GM21381 (cell line): ENCODE data around the gene GPR63.
A peak's percentile ranks its signal among the peaks of the same experiment; 100 is the strongest.

Source experiments
- ATAC-seq: cut with Tn5 transposase; IDR thresholded peaks from one replicate; pipeline ENCODE4 v1.9.1; 2021; ENCODE audit warnings: mild to moderate bottlenecking, moderate library complexity; ENCODE audit not compliant: unreplicated experiment

The GPR63 gene

GRCh38 chr6:96823743-96824142 is 13.5 kb downstream of the GPR63 start:
- no peak for ATAC-seq

- no peak for ATAC-seq
Measured at GRCh38 chr6:96821034-96821433, 16.2 kb downstream of the GPR63 start.

- ATAC-seq, result no peak
Measured at GRCh38 chr6:96816301-96816817, 20.9 kb downstream of the GPR63 start.

- ATAC-seq, result no peak
Measured at GRCh38 chr6:96814625-96815024, 22.7 kb downstream of the GPR63 start.

GRCh38 chr6:96812077-96812703 is 25.1 kb downstream of the GPR63 start:
- ATAC-seq, result no peak

GRCh38 chr6:96811670-96812069 is 25.6 kb downstream of the GPR63 start:
- ATAC-seq, result no peak

- no peak for ATAC-seq
Measured at GRCh38 chr6:96811136-96811535, 26.1 kb downstream of the GPR63 start.

- ATAC-seq, result no peak
Measured at GRCh38 chr6:96809119-96809518, 28.2 kb downstream of the GPR63 start.

GRCh38 chr6:96803106-96803481 is 34.2 kb downstream of the GPR63 start:
- no peak for ATAC-seq

- peak; percentile 95 for ATAC-seq
Measured at GRCh38 chr6:96795481-96795880, 41.8 kb downstream of the GPR63 start.

- peak; percentile 16 for ATAC-seq
Measured at GRCh38 chr6:96794980-96795379, 42.3 kb downstream of the GPR63 start.

- ATAC-seq, result no peak
Measured at GRCh38 chr6:96792561-96793190, 44.6 kb downstream of the GPR63 start.

- no peak for ATAC-seq
Measured at GRCh38 chr6:96789871-96790270, 47.4 kb downstream of the GPR63 start.

- no peak for ATAC-seq
Measured at GRCh38 chr6:96787846-96788580, 49.3 kb downstream of the GPR63 start.

GRCh38 chr6:96786336-96786735 is 50.9 kb downstream of the GPR63 start:
- ATAC-seq, result no peak

GRCh38 chr6:96784650-96785049 is 52.6 kb downstream of the GPR63 start:
- no peak for ATAC-seq

GRCh38 chr6:96783307-96783706 is 54.0 kb downstream of the GPR63 start:
- ATAC-seq, result no peak

- no peak for ATAC-seq
Measured at GRCh38 chr6:96781557-96781956, 55.7 kb downstream of the GPR63 start.

- no peak for ATAC-seq
Measured at GRCh38 chr6:96777113-96777512, 60.2 kb downstream of the GPR63 start.

- no peak for ATAC-seq
Measured at GRCh38 chr6:96775727-96776400, 61.4 kb downstream of the GPR63 start.

- no peak for ATAC-seq
Measured at GRCh38 chr6:96766769-96767168, 70.5 kb downstream of the GPR63 start.
